NOMO-1 (cell line): ENCODE results near the gene CPA1.

Source experiments
- DNase-seq, 2 experiments: peaks; one replicate each; lab custom pipeline; 2025; ENCODE audit not compliant: unreplicated experiment in 2 of 2; lab: John Stamatoyannopoulos, UW

The CPA1 gene

DNA sequence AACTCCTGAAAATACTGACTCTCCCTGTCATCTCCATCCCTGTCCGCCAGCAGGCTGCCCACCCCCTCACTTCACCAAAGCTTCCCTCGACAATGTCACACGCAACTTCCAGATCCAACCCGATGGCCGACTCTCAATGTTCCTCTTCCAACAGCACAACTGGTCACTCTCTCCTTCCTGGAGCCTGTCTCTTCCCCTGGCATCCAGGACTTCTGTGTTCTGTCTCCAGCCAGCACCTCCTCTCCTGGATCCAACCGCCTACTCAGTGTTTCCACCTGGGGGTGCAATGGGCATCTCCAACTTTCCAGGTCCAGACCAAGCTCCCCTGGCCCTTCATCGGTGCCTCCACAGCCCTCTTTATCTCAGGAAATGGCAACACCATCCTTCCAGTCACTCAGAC, 27.1 kb upstream of the CPA1 start:
- DNase-seq: no peak

- DNase-seq: no peak
Measured at GRCh38 chr7:130356121-130356875, 24.0 kb upstream of the CPA1 start.

GRCh38 chr7:130356876-130357611, 23.2 kb upstream of the CPA1 start:
- DNase-seq: peak; percentile 0 to 18

GRCh38 chr7:130358471-130358870, 21.8 kb upstream of the CPA1 start:
- no peak for DNase-seq

DNA sequence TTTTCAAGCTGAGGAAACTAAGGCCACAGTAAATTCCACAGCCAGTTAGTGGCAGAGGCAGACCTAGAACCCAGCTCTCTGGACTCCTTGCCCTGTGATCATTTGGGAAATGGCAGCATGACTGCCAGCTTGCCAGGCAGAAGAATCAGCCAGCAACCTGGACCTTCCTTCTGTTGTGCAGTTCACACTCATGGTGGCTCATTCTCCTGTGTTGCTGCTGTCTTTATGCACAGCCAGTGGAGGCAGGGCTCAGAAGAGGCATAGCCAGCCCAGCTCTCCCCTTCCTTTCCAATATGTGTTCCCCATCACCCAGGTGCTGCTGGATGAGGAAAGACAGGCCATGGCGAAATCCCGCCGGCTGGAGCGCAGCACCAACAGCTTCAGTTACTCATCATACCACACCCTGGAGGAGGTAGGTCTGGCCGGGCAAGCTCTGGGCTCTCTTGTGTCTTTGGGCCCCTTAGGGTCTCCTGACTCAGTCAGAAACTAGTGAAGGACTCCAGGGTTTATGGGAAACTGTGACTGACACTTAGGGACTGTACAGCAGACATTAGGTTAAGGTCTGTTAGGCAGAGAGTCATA, 20.9 kb upstream of the CPA1 start:
- DNase-seq: no peak

DNA sequence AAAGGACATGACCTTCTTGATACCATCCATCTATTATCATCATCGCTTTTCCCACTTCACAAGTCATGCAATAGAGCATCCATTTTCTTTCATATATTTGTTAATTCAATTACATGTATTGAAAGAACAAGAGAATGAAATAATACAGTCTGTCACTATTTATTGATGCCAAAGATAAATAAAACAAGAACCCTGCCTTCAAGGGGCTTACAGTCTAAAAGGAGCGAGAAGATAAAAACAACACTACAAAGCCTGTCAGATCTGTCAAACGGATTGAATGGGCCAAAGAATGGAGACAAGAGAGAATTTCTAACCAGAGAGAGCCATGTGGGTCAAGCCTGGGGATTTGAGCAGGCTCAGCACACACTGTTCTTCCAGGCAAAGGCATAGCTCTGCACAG, 19.8 kb upstream of the CPA1 start:
- DNase-seq: no peak

DNA sequence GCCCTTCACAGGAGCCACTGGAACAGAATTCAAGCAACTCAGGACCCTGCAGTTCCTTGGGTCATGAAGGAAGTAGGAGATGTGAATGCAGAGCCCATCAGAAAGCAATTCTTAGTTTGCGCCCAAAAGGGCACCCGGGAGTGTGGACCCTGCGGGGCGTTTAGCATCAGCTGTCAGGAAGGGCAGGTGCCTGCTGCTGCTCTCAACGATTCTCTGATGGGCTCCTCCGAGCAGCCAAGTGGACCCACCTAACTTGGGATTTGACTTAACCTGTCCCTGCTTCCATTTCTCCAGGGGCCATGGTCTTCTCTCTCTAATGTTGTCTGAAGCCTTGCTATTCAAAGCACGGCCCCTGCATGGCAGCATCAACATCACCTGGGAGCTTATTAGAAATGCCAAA, 18.6 kb upstream of the CPA1 start:
- DNase-seq: no peak

GRCh38 chr7:130362251-130362816, 18.0 kb upstream of the CPA1 start:
- DNase-seq: no peak

DNA sequence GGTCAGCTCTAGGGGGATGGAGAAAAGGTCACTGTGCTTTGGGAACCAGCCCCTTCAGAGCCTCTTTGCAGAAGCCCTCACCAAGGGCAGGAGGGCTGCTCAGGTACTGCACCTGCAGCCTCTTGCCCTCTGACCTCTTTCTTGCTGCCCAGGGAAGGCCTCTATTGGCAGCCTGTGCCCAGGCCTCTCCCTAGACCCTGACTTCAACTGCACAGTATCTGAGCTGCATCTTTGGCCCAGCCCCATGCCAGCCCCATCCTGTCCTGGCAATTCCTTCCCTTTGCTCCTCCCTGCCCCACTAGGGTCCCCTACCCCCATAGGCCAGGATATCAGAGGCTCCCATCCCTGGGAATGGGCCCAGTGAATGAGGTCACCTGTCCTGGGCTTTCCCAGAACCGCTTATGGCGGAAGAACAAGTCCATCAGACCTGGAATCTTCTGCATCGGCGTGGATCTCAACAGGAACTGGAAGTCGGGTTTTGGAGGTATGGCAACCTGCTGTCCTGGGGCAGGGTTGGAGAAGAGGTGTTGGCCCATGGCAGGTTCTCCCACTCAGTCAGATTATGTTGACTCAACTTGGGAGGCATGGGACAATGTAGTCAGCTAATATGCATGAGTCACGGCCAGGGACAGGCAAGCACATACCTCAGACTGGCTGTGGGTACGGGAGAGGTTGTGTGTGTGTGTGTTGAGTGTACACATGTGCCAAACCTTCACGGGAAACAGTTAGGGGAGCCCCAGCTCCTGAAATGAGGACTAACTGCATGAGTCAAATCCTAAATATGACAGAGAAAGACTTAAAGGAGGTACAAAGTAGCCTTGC, 17.1 kb upstream of the CPA1 start:
- no peak for DNase-seq

- no peak for DNase-seq
Measured at GRCh38 chr7:130364451-130364850, 15.8 kb upstream of the CPA1 start.

- DNase-seq: no peak
Measured at GRCh38 chr7:130365088-130365487, 15.2 kb upstream of the CPA1 start.

DNA sequence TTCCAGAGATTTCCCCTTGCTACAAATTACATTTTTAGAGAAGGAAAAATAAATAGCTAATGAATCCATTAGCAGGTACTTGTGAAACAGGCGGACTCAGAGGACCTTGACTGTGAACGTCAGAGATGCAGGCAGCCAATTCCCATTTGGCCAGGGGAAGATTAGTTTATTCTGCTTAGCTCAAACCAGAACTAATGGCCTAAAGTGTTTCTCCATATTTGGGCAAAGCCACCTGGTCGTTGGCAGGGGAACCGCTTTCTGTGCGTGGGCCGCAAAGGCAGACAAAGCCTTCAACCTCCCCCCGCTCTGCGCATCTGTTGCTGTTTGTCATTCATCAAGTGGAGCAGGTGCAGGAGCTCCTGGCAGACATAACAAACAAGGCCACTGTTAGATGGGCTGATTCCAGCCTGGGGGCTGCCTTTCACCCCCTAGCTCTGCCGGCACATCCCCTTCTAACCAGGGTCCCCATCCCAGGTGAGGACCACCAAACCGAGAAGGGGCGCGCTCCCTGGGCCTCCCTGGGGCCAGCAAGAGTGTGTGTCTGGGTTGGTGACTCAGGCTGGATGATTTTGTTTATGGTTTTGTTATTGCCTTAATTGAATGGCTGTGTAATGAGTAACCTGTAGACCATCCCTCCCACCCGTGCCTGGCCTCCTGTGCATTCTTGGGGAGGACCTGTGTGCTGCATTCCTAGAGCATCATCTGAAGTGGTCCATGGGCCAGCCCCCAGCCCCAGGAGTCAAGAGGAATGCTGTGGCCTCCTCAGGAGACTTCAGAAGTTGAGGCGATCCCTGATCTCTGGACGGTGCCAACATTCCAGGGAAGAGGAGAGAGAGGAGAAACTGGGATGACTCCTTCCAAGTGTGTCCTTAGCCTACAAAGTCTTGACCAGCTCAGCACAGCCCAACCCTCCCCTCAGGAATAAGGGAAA, 14.5 kb upstream of the CPA1 start:
- no peak for DNase-seq

DNA sequence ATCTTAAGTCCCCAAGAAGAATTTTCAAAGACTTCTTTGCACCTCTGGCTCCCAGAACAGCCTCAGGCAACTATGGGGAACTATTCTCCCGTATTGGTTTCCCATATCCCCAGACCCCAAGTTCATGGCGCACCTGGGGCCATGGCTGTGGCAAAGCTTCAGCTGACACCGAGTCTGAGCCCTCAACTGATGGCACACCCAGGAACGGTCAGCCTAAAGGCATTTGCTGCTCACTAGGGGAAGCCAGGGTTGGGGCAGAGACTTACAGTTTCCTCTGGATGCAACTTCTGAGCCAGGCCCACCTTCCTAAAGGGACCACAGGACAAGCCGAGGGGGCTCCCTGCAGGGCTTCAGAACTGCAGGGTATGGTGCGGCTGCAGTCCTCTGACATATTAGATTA, 13.7 kb upstream of the CPA1 start:
- no peak for DNase-seq

GRCh38 chr7:130367088-130367755, 13.1 kb upstream of the CPA1 start:
- no peak for DNase-seq

DNA sequence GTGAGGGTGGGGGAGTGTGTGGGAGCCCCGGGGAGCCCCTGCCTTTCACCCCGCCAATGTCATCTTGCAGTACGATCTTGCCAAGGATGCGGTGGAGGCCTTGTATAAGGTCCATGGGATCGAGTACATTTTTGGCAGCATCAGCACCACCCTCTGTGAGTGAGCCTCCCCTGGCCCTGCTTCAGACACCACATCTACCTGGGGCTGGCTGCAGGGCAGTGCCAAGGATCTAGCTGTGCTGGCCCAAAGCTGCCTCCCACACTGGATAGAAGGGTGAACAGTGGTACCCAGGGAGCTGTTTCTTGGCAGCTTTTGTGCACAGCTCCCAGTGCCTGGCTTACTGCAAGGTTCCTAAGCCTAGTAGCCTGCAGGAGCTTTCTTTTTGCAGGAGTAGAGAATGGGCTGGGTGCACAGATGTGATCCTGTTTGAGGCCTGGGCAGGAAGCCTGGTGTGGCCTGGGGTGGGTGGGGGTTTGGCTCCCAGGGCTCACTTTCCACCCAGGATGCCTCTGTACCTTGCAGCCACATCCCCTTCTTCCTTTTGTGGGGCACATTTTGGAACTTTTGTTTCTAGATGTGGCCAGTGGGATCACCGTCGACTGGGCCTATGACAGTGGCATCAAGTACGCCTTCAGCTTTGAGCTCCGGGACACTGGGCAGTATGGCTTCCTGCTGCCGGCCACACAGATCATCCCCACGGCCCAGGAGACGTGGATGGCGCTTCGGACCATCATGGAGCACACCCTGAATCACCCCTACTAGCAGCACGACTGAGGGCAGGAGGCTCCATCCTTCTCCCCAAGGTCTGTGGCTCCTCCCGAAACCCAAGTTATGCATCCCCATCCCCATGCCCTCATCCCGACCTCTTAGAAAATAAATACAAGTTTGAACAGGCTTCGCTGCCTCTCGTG, 12.2 kb upstream of the CPA1 start:
- no peak for DNase-seq

DNA sequence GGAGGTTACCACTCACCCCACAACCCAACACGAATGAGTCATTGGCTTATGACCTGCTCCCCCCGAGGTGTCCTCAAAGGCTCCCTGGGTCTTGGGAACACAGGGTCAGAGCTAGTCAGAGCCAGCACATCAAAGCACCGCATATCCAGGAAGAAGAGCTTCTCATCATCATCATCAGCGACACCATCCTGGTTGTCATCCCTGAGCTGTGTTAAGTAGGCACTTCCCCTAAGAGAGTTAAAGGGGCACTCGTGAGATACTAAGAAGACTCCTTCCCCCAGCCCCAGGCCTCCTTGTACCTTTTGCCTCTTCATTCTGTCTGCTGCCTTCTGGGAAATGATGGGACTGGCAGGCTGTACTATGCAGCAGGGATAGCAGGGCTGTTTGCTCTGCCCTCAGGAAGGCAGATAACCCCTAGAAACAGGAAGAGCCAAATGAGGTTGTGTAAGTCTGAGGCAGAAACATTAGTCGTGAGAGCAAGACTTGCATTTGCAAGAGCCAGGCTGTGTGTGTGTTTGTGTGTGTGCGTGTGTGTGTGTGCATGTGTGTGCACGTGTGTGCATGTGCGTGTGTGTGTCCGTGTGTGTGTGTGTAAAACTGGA, 11.1 kb upstream of the CPA1 start:
- peak; percentile 26 to 54 for DNase-seq

DNA sequence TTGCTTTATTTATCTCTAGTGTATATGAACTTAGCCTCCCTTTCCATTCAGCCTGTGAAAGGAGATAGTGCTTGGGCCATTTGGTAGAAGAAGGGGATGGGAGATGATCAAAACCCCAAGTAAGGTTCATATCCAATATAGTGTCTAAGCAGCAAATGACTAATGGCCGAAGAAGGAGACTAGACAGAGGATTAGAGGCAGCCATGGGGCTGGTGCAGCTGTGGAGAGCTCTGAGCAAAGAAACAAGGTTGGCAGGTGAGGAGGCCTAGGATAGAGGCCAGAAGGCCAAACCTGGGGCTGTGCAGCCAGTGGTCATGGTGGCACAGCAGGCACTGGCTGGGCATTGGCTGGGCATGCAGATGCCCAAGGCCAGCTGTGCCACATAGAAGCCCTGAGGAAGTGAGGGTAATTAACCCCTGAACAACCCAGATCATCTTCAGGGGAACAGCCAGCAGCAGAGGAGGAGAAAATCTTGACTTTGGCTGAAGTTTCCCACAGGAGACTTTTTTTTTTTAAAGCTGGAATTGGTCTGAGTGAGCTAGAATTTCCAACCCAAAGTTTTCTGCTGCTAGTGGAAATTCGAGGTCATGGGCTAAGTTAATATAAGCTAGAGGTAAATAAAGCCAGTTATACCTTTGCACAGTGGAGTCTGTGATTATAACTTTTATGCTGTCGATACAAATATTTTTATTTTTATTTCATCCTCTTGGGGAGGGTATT, 10.3 kb upstream of the CPA1 start:
- no peak for DNase-seq
